GM23338 (cell line): Measurements from ENCODE around the gene SMAD1.

Experiments used
- CREB1 ChIP-seq: fragments of 250-450 bp; sonication (Bioruptor Pico); IDR thresholded peaks from 2 replicates; pipeline ENCODE4 v1.5.0; 2020; ENCODE audit warnings: low read depth, mild to moderate bottlenecking, moderate library complexity
- CTCF ChIP-seq, 2 experiments: fragments of 200-600 bp in 1 of 2; sonication (generic) in 1 of 2; conservative IDR thresholded peaks; 2 replicates each; pipeline versions ENCODE4 v1.5.1 to v1.6.1; 2016 to 2017; ENCODE audit warnings: antibody characterized with exemption in 2 of 2, low read depth in 2 of 2, mild to moderate bottlenecking in 2 of 2, moderate library complexity in 1 of 2
- ETS1 ChIP-seq: IDR thresholded peaks from 2 replicates; pipeline ENCODE4 v1.6.1; 2016; ENCODE audit warnings: antibody characterized with exemption
- EZH2 ChIP-seq: fragments of 200-600 bp; sonication (generic); IDR thresholded peaks from one replicate; pipeline ENCODE4 v1.8.0; 2017; ENCODE audit warnings: antibody characterized with exemption, mild to moderate bottlenecking, low read depth; ENCODE audit not compliant: unreplicated experiment
- EZH2phosphoT487 ChIP-seq: fragments of 200-600 bp; sonication (generic); IDR thresholded peaks from one replicate; pipeline ENCODE4 v1.8.1; 2018; ENCODE audit warnings: antibody characterized with exemption; ENCODE audit not compliant: unreplicated experiment
- JUNB ChIP-seq: IDR thresholded peaks from one replicate; pipeline ENCODE4 v1.6.1; 2016; ENCODE audit warnings: antibody characterized with exemption; ENCODE audit not compliant: unreplicated experiment
- POLR2AphosphoS5 ChIP-seq: IDR thresholded peaks from 2 replicates; pipeline ENCODE4 v1.6.1; 2016; ENCODE audit warnings: antibody characterized with exemption, low read depth
- REST ChIP-seq: IDR thresholded peaks from one replicate; pipeline ENCODE4 v1.6.1; 2018; ENCODE audit warnings: antibody characterized with exemption; ENCODE audit not compliant: unreplicated experiment
- STAT1 ChIP-seq: IDR thresholded peaks from one replicate; pipeline ENCODE4 v1.6.1; 2016; ENCODE audit warnings: antibody characterized with exemption; ENCODE audit not compliant: unreplicated experiment
- ZNF114 ChIP-seq: fragments of 250-450 bp; sonication (Bioruptor Pico); IDR thresholded peaks from 2 replicates; pipeline ENCODE4 v1.5.0; 2020; ENCODE audit warnings: mild to moderate bottlenecking, moderate library complexity
- ZNF331 ChIP-seq: fragments of 250-450 bp; sonication (Bioruptor Pico); IDR thresholded peaks from 2 replicates; pipeline ENCODE4 v1.5.0; 2020; ENCODE audit warnings: low read depth, mild to moderate bottlenecking, moderate library complexity

- TF ChIP-seq CTCF (conservative IDR thresholded peaks at IDR 0.05; ENCODE audit: low read depth in 2 of 2), result no peak
- no peak for TF ChIP-seq JUNB
- no peak for TF ChIP-seq EZH2
- TF ChIP-seq POLR2AphosphoS5, result no peak
- TF ChIP-seq EZH2phosphoT487, result no peak
- TF ChIP-seq CREB1 (CRISPR knock-in tag), result no peak
- no peak for TF ChIP-seq STAT1
- no peak for TF ChIP-seq REST
- TF ChIP-seq ETS1, result no peak
- TF ChIP-seq ZNF331 (CRISPR knock-in tag), result no peak
- TF ChIP-seq ZNF114, result no peak
Observed at GRCh38 chr4:145446184-145446583, 35.5 kb upstream of the SMAD1 start.
